ENCODE data around the gene PERM1. TPM values are rescaled to one million over a fixed set of nuclear protein-coding genes. Genes with fewer than 3 reads are reported as not detected.
"Not testable (repeated sequence)": the region's sequence is repeated elsewhere in the genome, so short reads cannot be mapped to it uniquely, and the experiment has no call there.

PERM1 gene
- polyA plus RNA-seq, 1 donor, result 2.1 TPM

GRCh38 chr1:997993-998744, 16.3 kb upstream of the PERM1 start:
- no peak for DNase-seq

GRCh38 chr1:997713-997992, 15.8 kb upstream of the PERM1 start:
- no peak for DNase-seq

- no peak for DNase-seq
Measured at GRCh38 chr1:996851-997712, 15.2 kb upstream of the PERM1 start.

DNA sequence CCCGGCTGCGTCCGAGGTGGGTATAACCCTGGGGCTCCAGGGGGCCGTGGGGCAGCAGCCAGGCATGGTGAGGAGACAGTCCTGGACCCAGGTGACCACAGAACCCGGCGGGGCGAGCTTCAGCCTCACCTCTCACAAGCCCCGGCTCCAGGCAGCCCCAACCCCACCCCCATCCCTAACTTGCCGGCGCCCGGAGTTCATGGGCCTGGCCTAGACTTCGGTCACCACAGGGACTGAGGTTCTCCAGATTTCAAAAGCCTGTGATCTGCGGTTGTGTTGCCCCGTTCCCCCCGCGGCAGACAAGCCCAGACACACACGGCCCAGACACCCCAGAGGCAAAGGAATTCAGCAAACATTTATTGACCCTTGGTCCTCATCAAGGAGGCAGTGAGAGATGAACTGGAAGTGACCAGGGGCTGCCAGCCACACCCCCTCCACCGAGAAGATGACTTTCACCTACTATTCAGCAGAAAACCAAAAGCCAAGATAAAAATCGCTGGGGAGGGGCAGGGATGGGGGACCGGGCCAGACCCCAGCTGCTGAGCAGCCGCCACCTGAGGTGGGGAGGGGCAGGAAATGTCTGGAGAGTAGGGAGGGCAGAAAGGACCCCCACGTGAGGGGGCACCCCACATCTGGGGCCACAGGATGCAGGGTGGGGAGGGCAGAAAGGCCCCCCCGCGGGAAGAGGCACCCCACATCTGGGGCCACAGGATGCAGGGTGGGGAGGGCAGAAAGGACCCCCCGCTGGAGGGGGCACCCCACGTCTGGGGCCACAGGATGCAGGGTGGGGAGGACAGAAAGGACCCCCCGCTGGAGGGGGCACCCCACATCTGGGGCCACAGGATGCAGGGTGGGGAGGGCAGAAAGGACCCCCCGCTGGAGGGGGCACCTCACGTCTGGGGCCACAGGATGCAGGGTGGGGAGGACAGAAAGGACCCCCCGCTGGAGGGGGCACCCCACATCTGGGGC, 14.1 kb upstream of the PERM1 start:
- DNase-seq, result no peak

GRCh38 chr1:994546-994945, 12.7 kb upstream of the PERM1 start:
- not testable (repeated sequence) for DNase-seq

DNA sequence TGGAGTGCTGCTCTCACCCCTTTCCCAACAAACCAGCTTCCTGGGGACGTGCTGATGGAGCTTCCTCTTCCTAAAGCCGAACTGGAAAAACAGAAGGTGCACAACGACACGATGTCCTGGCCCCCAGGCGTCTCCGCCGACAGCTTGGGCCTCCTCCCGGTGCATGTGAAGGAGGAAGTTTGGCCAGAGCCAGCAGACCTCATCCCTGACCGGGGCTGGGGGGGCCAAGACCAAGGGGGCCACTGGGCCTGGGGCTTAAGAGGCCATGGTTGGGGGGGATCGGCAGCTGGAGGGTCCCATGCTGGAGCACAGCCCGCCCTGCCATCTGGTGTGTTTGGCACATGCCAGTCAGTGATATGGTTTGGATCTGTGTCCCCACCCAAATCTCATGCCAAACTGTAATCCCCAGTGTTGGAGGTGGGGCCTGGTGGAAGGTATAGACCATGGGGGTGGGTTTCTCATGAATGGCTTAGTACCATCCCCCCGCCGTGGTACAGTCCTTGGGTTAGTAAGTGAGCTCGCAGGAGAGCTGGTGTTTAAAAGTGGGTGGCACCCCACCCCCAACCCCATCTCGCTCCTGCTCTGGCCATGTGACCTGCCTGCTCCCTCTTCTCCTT, 11.6 kb upstream of the PERM1 start:
- no peak for DNase-seq

DNA sequence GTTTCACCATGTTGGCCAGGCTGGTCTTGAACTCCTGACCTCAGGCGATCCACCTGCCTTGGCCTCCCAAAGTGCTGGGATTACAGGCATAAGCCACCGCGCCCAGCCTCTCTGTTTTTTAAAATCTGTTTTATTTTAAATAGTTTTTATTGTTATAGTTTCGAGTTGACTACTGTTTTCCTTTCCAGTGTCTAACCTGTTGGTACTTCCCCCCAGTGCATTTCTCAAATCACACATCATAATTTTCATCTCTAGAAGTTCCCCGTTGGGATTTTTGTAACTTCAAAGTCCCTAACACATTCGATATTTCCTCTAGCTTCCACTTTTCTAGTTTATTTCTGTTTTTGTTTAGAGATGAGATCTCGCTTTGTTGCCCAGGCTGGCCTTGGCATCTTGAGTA, 10.5 kb upstream of the PERM1 start:
- no peak for DNase-seq

DNA sequence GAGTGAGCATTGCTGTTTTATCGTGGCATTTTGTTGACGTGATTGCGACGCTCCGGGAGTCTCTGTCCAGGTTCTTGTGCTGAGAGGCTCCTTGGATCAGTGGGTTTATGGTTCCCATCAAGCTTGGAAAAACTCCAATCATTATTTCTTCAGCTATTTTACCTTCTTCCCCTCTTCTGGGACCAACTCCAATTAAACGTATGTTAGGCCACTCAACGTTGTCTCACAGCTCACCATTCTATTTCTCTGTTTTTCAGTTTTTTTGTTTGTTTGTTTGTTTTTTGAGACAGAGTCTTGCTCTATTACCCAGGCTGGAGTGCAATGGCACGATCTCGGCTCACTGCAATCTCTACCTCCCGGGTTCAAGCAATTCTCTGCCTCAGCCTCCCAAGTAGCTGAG, 10.0 kb upstream of the PERM1 start:
- no peak for DNase-seq

DNA sequence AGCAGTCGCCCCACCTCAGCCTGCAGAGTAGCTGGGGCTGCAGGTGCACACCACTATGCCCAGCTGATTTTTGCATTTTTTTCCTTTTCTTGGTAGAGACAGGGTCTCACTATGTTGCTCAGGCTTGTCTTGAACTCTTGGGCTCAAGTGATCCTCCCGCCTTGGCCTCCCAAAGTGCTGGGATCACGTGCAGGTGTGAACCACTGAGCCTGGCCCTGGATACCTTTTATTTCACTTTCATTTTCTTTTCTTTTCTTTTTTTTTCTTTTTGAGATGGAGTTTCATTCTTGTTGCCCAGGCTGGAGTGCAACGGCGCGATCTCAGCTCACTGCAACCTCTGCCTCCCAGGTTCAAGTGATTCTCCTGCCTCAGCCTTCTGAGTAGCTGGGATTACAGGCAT, 9.4 kb upstream of the PERM1 start:
- not testable (repeated sequence) for DNase-seq

- not testable (repeated sequence) for DNase-seq
Measured at GRCh38 chr1:988061-988460, 6.2 kb upstream of the PERM1 start.

DNA sequence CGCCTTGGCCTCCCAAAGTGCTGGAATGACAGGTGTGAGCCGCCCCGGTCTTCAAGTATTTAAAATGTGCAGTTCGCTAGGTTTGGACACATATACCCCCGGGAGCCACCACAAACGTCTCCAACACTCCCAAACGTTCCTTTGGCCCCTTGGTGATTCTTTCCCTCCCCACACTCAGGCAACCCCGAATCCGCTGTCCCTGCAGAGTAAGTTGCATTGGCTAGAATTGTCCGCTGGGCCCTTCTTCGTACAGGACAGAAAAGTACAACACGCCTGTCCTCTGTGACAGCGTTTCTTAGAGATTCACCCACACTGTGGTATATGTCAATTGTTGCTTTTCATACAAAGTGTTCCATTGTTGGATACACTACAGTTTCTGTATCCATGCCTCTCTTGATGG, 3.2 kb upstream of the PERM1 start:
- no peak for DNase-seq

DNA sequence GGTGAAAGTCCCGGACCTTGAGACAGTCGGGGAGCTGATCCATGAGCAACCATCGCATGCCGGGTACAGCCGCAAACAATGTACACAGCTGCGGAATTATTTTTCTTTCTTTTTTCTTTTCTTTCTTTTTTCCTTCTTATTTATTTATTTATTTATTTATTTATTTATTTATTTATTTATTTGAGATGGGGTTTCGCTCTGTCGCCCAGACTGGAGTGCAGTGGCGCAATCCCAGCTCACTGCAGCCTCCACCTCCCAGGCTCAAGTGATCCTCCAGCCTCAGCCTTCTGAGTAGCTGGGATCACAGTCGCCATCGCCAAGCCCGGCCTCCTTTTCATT, 2.6 kb upstream of the PERM1 start:
- no peak for DNase-seq

DNA sequence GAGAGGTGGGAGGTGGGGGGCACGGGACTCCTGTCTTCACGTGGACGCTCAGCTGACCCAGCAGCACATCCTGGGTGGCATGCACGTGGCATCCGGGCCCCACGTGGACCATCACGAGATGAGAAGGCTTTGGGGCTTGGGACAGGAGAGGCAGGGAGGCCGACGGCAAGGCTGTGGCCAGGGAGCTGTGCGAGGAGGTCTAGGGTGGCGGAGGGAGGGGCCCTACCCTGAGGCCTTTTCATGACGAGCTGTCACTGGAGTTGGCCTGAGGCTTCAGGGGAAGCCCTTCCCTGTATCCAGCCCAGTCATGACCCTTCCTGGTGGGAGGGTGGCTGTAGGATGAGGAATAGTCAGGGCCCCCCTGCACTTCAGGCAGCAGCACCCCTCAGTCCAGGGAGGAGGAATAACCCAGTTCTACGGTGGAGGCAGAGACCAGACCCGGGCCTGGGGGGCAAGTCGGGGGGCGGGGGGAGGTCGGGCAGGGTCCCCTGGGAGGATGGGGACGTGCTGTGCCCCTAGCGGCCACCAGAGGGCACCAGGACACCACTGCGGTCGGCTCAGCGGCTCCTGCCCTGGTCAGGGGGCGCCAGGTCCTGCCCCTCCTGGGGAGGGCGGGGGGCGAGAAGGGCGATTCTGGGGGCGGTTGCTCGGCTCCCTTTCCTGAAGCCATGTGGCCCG, 2.0 kb upstream of the PERM1 start:
- no peak for DNase-seq

DNA sequence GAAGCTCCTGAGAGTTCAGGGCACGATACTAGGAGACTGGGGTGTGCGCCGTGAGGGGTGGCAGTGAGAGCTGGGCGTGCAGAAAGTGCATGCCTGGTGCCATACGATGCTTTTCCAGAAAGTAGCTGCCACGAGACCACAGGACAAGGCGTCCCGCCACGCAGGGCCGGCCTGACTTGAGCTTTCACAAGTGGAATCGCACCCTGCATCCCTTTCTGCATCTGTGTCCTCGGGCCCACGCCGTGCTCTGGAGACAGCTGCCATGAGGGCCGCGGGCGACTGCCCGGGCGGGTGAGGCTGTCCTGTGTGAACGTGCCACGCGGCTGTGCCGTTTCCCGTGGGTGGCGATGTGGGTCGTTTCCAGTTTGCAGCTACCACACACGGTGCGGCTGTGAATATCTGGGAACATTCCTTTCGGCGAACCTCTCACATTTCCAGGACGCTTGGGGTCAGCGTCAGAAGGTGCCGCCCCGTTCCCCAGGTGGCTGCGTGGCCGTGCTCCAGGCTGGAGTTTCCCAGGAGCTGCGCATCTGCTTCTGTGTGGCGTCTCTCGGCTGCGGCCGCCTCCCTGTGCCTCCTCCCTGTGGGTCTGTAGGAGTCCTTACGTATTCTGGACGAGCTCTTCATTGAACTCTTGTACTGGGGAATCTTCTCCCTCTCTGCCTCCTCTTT, 1.0 kb upstream of the PERM1 start:
- DNase-seq, result no peak

DNA sequence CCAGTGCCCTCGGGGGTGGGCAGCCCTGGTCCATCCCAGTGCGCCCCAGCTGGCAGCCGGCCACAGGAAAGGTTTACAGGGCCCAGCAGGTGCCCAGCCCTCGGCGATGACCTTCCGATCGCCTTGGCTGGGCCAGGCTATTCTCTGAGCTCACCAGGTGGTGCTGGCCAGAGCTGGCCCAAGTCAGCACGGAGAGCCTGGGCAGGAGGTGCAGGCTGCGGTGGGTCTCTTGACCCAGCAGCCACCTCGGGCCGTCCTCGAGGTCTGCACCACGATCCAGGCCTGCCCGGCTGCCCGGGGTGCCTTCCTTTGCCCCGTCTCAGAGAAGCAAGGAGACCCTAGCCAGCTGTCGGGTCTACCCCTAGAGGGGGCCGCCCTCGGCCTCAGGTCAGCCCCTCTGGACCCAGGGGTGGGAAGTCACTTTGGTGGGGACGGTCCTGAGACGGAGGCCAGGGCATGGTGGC, 370 bp downstream of the PERM1 start:
- no peak for DNase-seq

DNA sequence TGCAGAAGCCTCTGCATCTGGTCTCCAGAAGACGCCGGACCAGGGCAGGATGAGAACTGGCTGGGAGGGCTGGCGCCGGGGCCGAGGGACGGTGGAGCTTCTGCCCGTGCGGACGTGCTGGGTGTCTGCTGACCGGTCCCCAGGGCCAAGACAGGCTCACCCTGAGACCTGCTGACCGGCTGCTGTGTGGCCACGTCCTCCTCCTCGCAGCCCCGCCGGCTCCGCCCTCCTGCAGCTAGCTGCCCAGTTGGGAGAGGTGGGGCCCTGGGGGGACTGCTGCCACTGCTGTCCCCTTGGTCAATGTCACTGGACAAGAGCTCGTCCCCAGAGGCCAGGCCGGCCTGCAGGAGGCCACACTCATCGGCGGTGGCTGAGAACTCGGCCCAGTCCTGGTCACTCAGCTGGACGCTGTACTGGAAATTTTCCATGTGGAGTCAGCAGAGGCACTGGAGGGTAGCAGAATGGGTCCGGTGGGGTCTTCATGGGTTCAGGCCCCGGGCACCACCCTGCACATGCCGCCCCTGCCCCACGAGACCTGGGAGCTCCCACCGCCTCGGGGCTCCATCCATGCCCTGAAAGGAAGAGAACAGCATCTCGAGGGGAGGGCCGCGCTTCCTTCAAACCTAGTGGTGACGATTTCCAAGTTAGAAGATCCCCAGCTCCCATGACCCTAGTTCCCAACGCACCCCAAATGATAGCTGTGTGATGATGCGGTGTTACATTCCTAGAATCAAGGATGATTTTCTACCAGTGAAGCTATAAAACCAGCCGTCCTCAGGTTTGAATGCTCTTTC, 1.1 kb downstream of the PERM1 start:
- DNase-seq, result no peak

GRCh38 chr1:980137-980571, 1.7 kb downstream of the PERM1 start:
- DNase-seq, result no peak

- DNase-seq, result no peak
Measured at GRCh38 chr1:979744-980072, 2.2 kb downstream of the PERM1 start.

GRCh38 chr1:978835-979743, 2.8 kb downstream of the PERM1 start:
- DNase-seq, result no peak
